ENCODE data around the gene CRYBG3. TPM values are rescaled to one million over a fixed set of nuclear protein-coding genes. Genes with fewer than 3 reads are reported as not detected.

Gene CRYBG3
- total RNA-seq, 2 experiments from 2014 or later = 2.2 to 2.4 TPM

- peaks cover 26% of the 10 kb centered on the region for H3K4me1 Mint-ChIP-seq (ENCODE audit: low read depth)
- no peak for ATAC-seq (ENCODE audit: poor library complexity)
- no peak for DNase-seq
- no peak overlapping the region for H3K4me3 Mint-ChIP-seq
- TF ChIP-seq CTCF (IDR thresholded peaks at IDR 0.05) = no peak
- Histone ChIP-seq H3K4me3 (ENCODE audit: low read length) (no peak overlapping the region), H3K27me3 (ENCODE audit: control insufficient read depth in 1 of 2, insufficient read depth in 2 of 2, low read length in 2 of 2) (no peaks in the 10 kb centered on the region), H3K4me1 (ENCODE audit: insufficient read depth, low read length) (peaks cover 5% of the 10 kb centered on the region), H3K36me3 (ENCODE audit: insufficient read depth, low read length) (no peaks in the 10 kb centered on the region), H3K9me3 (ENCODE audit: control insufficient read depth in 1 of 2, insufficient read depth in 1 of 2, low read length in 2 of 2) (no peaks in the 10 kb centered on the region), H3K27ac (ENCODE audit: low read depth in 1 of 2, low read length in 2 of 2) (no peak overlapping the region)
- no peaks in the 10 kb centered on the region for H3K9me3 Mint-ChIP-seq
- intact Hi-C loops (cut with DNase I, micrococcal nuclease) = no loop called here
- ChIA-PET POLR2A (interaction anchor here (0.6 to 1.2 kb wide), 2 partner anchors 24 to 665 kb away, joined by 3 read pairs; no protein-coding TSS in a partner anchor), CTCF (no interaction called here)
- H3K27ac Mint-ChIP-seq = no peak overlapping the region
- no peaks in the 10 kb centered on the region for H3K36me3 Mint-ChIP-seq (ENCODE audit: low read depth)
- no peaks in the 10 kb centered on the region for H3K27me3 Mint-ChIP-seq
Measured at GRCh38 chr3:97871186-97871585, 49.4 kb downstream of the CRYBG3 start.

GRCh38 chr3:97871801-97872524, 50.2 kb downstream of the CRYBG3 start:
- Histone ChIP-seq H3K27me3 (ENCODE audit: control insufficient read depth in 1 of 2, insufficient read depth in 2 of 2, low read length in 2 of 2) (no peaks in the 10 kb centered on the region), H3K27ac (ENCODE audit: low read depth in 1 of 2, low read length in 2 of 2) (peak overlapping the region in 1 of 2 donors; percentile 0), H3K4me3 (ENCODE audit: low read length) (peak overlapping the region; percentile 8), H3K36me3 (ENCODE audit: insufficient read depth, low read length) (no peaks in the 10 kb centered on the region), H3K9me3 (ENCODE audit: control insufficient read depth in 1 of 2, insufficient read depth in 1 of 2, low read length in 2 of 2) (no peaks in the 10 kb centered on the region), H3K4me1 (ENCODE audit: insufficient read depth, low read length) (peaks cover 5% of the 10 kb centered on the region)
- Mint-ChIP-seq H3K27ac (peak overlapping the region; percentile 66), H3K4me3 (peak overlapping the region; percentile 57), H3K4me1 (ENCODE audit: low read depth) (peaks cover 26% of the 10 kb centered on the region), H3K9me3 (no peaks in the 10 kb centered on the region), H3K27me3 (no peaks in the 10 kb centered on the region), H3K36me3 (ENCODE audit: low read depth) (no peaks in the 10 kb centered on the region)
- ATAC-seq (ENCODE audit: poor library complexity) (peak; percentile 78), DNase-seq (peak in 7 of 14 experiments; percentile 0 to 57 (median 18))
- no peak for TF ChIP-seq CTCF (IDR thresholded peaks at IDR 0.05)
- intact Hi-C loops (cut with DNase I, micrococcal nuclease) = no loop called here
- CTCF ChIA-PET = no interaction called here
- POLR2A ChIA-PET = interaction anchor here (0.6 to 1.2 kb wide), 3 partner anchors 22 to 84 kb away, joined by 3 read pairs; no protein-coding TSS in a partner anchor

- Mint-ChIP-seq H3K36me3 (ENCODE audit: low read depth) (no peaks in the 10 kb centered on the region), H3K9me3 (no peaks in the 10 kb centered on the region), H3K4me3 (peak overlapping the region; percentile 57), H3K27ac (peak overlapping the region; percentile 66), H3K27me3 (no peaks in the 10 kb centered on the region), H3K4me1 (ENCODE audit: low read depth) (peaks cover 26% of the 10 kb centered on the region)
- TF ChIP-seq CTCF (IDR thresholded peaks at IDR 0.05) = no peak
- CTCF ChIA-PET = interaction anchor here (0.6 kb wide), 1 partner anchor 692 kb away, joined by 3 read pairs; no protein-coding TSS in a partner anchor
- Histone ChIP-seq H3K9me3 (ENCODE audit: control insufficient read depth in 1 of 2, insufficient read depth in 1 of 2, low read length in 2 of 2) (no peaks in the 10 kb centered on the region), H3K4me3 (ENCODE audit: low read length) (peak overlapping the region; percentile 8), H3K36me3 (ENCODE audit: insufficient read depth, low read length) (no peaks in the 10 kb centered on the region), H3K27ac (ENCODE audit: low read depth in 1 of 2, low read length in 2 of 2) (peak overlapping the region in 1 of 2 donors; percentile 0), H3K27me3 (ENCODE audit: control insufficient read depth in 1 of 2, insufficient read depth in 2 of 2, low read length in 2 of 2) (no peaks in the 10 kb centered on the region), H3K4me1 (ENCODE audit: insufficient read depth, low read length) (peaks cover 5% of the 10 kb centered on the region)
- no peak for DNase-seq
- no peak for ATAC-seq (ENCODE audit: poor library complexity)
- POLR2A ChIA-PET = interaction anchor here (0.6 to 1.2 kb wide), 3 partner anchors 22 to 84 kb away, joined by 3 read pairs; no protein-coding TSS in a partner anchor
- intact Hi-C loops (cut with DNase I, micrococcal nuclease) = no loop called here
Measured at GRCh38 chr3:97872525-97873042, 50.8 kb downstream of the CRYBG3 start.
